Subcutaneous adipose tissue (tissue), 4 donors: ENCODE data around the gene PALLD. TPM values are rescaled to one million over a fixed set of nuclear protein-coding genes. Genes with fewer than 3 reads are reported as not detected.

Experiments used
- CTCF ChIP-seq: fragments of 450-650 bp; IDR thresholded peaks from one replicate; pipeline ENCODE4 v1.5.1; 2016; ENCODE audit warnings: low read depth, mild to moderate bottlenecking, control low read depth, antibody characterized with exemption, moderate library complexity
- total RNA-seq, 4 donors: library from RNA; depleted of rRNA; stranded (reverse); fragments of >200 nt; gene quantifications; one replicate each; pipeline ENCODE4 v1.1.0, GENCODE V29; 2016

The PALLD gene
- total RNA-seq, 4 donors from 2014 or later, result 94.1 to 118 (median 110) TPM

GRCh38 chr4:168734703-168735678 is 238.1 kb downstream of the PALLD start:
- TF ChIP-seq CTCF, result no peak

GRCh38 chr4:168735735-168736134 is 238.9 kb downstream of the PALLD start:
- no peak for TF ChIP-seq CTCF

GRCh38 chr4:168736860-168737805 is 240.3 kb downstream of the PALLD start:
- no peak for TF ChIP-seq CTCF

- no peak for TF ChIP-seq CTCF
Measured at GRCh38 chr4:168737806-168738172, 240.9 kb downstream of the PALLD start.

- TF ChIP-seq CTCF, result no peak
Measured at GRCh38 chr4:168739886-168740285, 243.0 kb downstream of the PALLD start.

- TF ChIP-seq CTCF, result no peak
Measured at GRCh38 chr4:168740691-168741090, 243.8 kb downstream of the PALLD start.
